Frontal cortex (tissue), 4 donors: ENCODE results near the gene SLC25A30. TPM values are rescaled to one million over a fixed set of nuclear protein-coding genes. Genes with fewer than 3 reads are reported as not detected.
"Not testable (repeated sequence)": the region's sequence is repeated elsewhere in the genome, so short reads cannot be mapped to it uniquely, and the experiment has no call there.

Source experiments
- DNase-seq, 2 donors: peaks; one replicate each; pipeline ENCODE4 v3.0.0; 2012; ENCODE audit warnings: low spot score in 2 of 2
- FAIRE-seq: peaks from 2 replicates; lab custom pipeline; 2012; peaks lifted over from hg19 to GRCh38; lab: Jason Lieb, UNC
- total RNA-seq: library from RNA; depleted of rRNA; stranded (reverse); fragments of >200 nt; gene quantifications from one replicate; pipeline ENCODE4 v1.2.3, GENCODE V29; 2014
- donor health status: control.
- donor health status: control.
- donor health status: control.

The SLC25A30 gene
- total RNA-seq, 1 donor from 2014 or later, result 8.6 TPM

GRCh38 chr13:45434556-45435371 is 16.6 kb upstream of the SLC25A30 start:
- no peak for FAIRE-seq
- DNase-seq, result no peak

GRCh38 chr13:45433381-45433790 is 15.2 kb upstream of the SLC25A30 start:
- FAIRE-seq, result no peak
- DNase-seq, result no peak

- DNase-seq, result no peak
- no peak for FAIRE-seq
These were observed 14.7 kb upstream of the SLC25A30 start for GRCh38 chr13:45432737-45433380.

GRCh38 chr13:45426056-45426841 is 8.1 kb upstream of the SLC25A30 start:
- not testable (repeated sequence) for DNase-seq, FAIRE-seq

GRCh38 chr13:45422731-45423292 is 4.6 kb upstream of the SLC25A30 start:
- no peak for FAIRE-seq
- DNase-seq, result no peak

- FAIRE-seq (no peak), DNase-seq (no peak)
These were observed 1.8 kb upstream of the SLC25A30 start for GRCh38 chr13:45419945-45420344.

- DNase-seq, FAIRE-seq: not testable (repeated sequence)
These were observed 1.2 kb upstream of the SLC25A30 start for GRCh38 chr13:45419389-45419788.

- DNase-seq (no peak), FAIRE-seq (no peak)
These were observed 1.6 kb downstream of the SLC25A30 start for GRCh38 chr13:45416516-45417128.

GRCh38 chr13:45415112-45415511 is 3.1 kb downstream of the SLC25A30 start:
- no peak for DNase-seq
- no peak for FAIRE-seq

GRCh38 chr13:45413826-45414307 is 4.3 kb downstream of the SLC25A30 start:
- DNase-seq, result no peak
- FAIRE-seq, result no peak

- no peak for DNase-seq
- no peak for FAIRE-seq
These were observed 5.7 kb downstream of the SLC25A30 start for GRCh38 chr13:45412274-45413049.

GRCh38 chr13:45411631-45412030 is 6.5 kb downstream of the SLC25A30 start:
- FAIRE-seq (no peak), DNase-seq (no peak)

GRCh38 chr13:45411221-45411620 is 7.0 kb downstream of the SLC25A30 start:
- FAIRE-seq (no peak), DNase-seq (no peak)

GRCh38 chr13:45410466-45410865 is 7.7 kb downstream of the SLC25A30 start:
- FAIRE-seq (no peak), DNase-seq (no peak)

GRCh38 chr13:45410001-45410400 is 8.2 kb downstream of the SLC25A30 start:
- DNase-seq (no peak), FAIRE-seq (no peak)

GRCh38 chr13:45406421-45406820 is 11.8 kb downstream of the SLC25A30 start:
- FAIRE-seq (no peak), DNase-seq (no peak)

GRCh38 chr13:45403081-45403480 is 15.1 kb downstream of the SLC25A30 start:
- DNase-seq (no peak), FAIRE-seq (no peak)

GRCh38 chr13:45402641-45403040 is 15.5 kb downstream of the SLC25A30 start:
- FAIRE-seq (no peak), DNase-seq (no peak)

- no peak for DNase-seq
These were observed 16.9 kb downstream of the SLC25A30 start for GRCh38 chr13:45401314-45401713.

More at GRCh38 chr13:45401314-45401713, 16.9 kb downstream of the SLC25A30 start:
- no peak for FAIRE-seq
